Purkinje cell (primary cell): Measurements from ENCODE around the gene HSFY1. TPM values are rescaled to one million over a fixed set of nuclear protein-coding genes. Genes with fewer than 3 reads are reported as not detected.

Experiments used
- polyA plus RNA-seq: library from polyadenylated mRNA; unstranded; fragments of >200 nt; fragmentation: Nextera tagmentation; gene quantifications from 2 replicates; pipeline ENCODE4 v1.2.1, GENCODE V29; 2014

HSFY1 gene, protein sequence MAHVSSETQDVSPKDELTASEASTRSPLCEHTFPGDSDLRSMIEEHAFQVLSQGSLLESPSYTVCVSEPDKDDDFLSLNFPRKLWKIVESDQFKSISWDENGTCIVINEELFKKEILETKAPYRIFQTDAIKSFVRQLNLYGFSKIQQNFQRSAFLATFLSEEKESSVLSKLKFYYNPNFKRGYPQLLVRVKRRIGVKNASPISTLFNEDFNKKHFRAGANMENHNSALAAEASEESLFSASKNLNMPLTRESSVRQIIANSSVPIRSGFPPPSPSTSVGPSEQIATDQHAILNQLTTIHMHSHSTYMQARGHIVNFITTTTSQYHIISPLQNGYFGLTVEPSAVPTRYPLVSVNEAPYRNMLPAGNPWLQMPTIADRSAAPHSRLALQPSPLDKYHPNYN
- 2.7 TPM in 1 of 2 replicates, not detected in the other for polyA plus RNA-seq

DNA sequence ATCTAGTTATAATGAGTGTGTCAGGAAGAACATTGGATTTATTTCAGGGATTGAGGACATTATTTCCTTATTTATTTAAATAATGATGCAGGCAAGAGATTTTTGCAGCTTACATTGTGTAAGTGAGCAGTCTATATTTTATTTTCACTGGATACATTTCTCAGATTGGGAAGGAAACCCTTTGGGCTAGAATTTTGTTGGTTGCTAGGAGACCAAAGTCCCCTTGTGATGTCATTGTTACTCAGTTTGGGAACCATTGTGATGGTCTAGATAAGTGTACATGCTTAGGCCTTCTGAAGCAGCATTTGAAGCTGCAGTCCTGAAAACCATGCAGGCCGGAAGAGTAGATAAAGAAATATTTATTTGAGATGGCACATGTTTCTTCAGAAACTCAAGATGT lies at the start of gene HSFY1:
HSFY1 (plus strand) TSS at position 301 of the 400 bp plus-strand sequence; CDS start at position 369, 68 bp downstream.

Other genes with a start within 250 kb of the HSFY1 start
- gene HSFY2, start 227.0 kb downstream of the HSFY1 start, polyA plus RNA-seq: 0.71 and 0.92 TPM in 2 replicates